HG03354 (cell line): ENCODE measurements around the gene MSANTD1.
"Not testable (repeated sequence)": the region's sequence is repeated elsewhere in the genome, so short reads cannot be mapped to it uniquely, and the experiment has no call there.

Experiments
- ATAC-seq: cut with Tn5 transposase; IDR thresholded peaks from one replicate; pipeline ENCODE4 v1.9.1; 2021; ENCODE audit warnings: mild to moderate bottlenecking; ENCODE audit not compliant: unreplicated experiment, poor library complexity, severe bottlenecking

MSANTD1 gene

GRCh38 chr4:3297066-3297859 is 48.3 kb downstream of the MSANTD1 start:
- ATAC-seq, result no peak

- ATAC-seq, result no peak
Observed at GRCh38 chr4:3299122-3299975, 50.4 kb downstream of the MSANTD1 start.

- ATAC-seq, result no peak
Observed at GRCh38 chr4:3299976-3300671, 51.2 kb downstream of the MSANTD1 start.

- not testable (repeated sequence) for ATAC-seq
Observed at GRCh38 chr4:3300882-3301281, 51.9 kb downstream of the MSANTD1 start.

- ATAC-seq, result no peak
Observed at GRCh38 chr4:3301450-3302172, 52.7 kb downstream of the MSANTD1 start.

- no peak for ATAC-seq
Observed at GRCh38 chr4:3302173-3302785, 53.3 kb downstream of the MSANTD1 start.

GRCh38 chr4:3302786-3303564 is 54.0 kb downstream of the MSANTD1 start:
- no peak for ATAC-seq

- ATAC-seq, result no peak
Observed at GRCh38 chr4:3303565-3303824, 54.5 kb downstream of the MSANTD1 start.

GRCh38 chr4:3303923-3304710 is 55.2 kb downstream of the MSANTD1 start:
- ATAC-seq, result no peak

GRCh38 chr4:3304831-3305609 is 56.1 kb downstream of the MSANTD1 start:
- no peak for ATAC-seq

GRCh38 chr4:3305610-3306371 is 56.8 kb downstream of the MSANTD1 start:
- no peak for ATAC-seq
